IPS-NIHi7 (cell line): ENCODE measurements around the gene AUNIP.

Source experiments
- DNase-seq: peaks from one replicate; pipeline ENCODE4 v3.0.0; 2012; ENCODE audit warnings: mixed read lengths; ENCODE audit errors: extremely low spot score

AUNIP gene

DNA sequence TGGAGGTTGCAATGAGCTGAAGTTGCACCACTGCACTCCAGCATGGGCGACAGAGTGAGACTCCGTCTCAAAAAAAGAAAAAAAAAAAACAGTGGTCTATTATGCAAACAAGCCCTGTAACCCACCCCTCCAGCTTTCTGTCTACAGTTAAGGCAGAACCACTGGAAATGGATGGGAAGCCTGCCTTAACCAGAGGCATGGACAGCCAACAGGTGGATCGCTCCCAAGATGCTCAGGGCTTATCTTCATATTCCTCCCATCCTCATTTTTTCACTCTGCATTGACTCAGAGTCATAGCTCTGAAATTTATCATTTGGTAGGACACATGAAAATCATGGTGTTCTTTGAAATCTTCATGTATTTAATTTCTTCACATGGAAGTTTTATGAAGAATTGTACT, 30.8 kb downstream of the AUNIP start:
- no peak for DNase-seq

GRCh38 chr1:25826571-25826970, 32.7 kb downstream of the AUNIP start:
- no peak for DNase-seq

GRCh38 chr1:25825605-25826004, 33.7 kb downstream of the AUNIP start:
- no peak for DNase-seq

DNA sequence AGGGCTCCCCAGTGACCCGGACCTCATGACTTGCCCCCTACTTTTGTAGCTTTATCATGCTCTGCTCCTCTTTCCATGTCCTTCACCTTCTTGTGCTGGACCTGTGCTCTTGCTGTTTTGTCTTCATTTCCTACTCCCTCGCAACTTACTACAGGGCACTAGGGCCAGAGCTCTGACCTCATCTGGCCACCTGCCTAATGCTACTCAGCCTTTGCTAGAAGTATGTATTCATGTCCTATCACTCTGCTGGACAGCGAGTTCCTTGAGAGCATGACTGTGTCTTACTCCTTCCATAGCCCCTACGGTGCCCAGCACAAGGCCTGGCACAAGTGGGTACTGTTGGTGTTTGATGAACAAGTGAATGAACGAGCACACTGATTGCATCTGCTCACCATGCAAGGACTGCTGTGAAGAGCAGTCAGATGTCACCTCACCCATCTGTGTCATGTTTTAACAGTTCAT, 37.6 kb downstream of the AUNIP start:
- no peak for DNase-seq

DNA sequence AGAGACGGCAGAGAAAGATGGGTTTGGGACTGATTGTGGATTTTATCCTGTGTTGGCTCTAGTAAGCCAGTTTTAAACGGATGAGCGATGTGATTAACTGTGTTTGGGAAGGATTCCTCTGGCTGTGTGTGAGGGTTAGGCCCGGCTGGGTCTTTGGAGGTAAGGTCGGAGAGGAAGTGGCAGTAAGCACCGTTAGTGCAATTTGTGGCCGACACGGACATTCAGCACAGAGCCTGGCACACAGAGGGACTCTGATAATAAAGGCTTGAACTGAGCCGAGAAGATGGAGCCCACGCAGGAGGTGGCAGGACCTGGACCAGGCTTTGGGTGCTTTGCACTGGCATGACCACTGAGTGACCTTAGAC, 38.2 kb downstream of the AUNIP start:
- DNase-seq = no peak

- peak; percentile 77 for DNase-seq
These were observed 38.8 kb downstream of the AUNIP start for GRCh38 chr1:25820247-25821111.

GRCh38 chr1:25819491-25820246, 39.6 kb downstream of the AUNIP start, which contains the start of gene MTFR1L:
Gene MTFR1L (plus strand): TSS chr1:25819954. CDS start chr1:25823105, 3,151 bp downstream.
- DNase-seq = peak; percentile 95

- DNase-seq = no peak
These were observed 40.7 kb downstream of the AUNIP start for GRCh38 chr1:25818569-25818968.

DNA sequence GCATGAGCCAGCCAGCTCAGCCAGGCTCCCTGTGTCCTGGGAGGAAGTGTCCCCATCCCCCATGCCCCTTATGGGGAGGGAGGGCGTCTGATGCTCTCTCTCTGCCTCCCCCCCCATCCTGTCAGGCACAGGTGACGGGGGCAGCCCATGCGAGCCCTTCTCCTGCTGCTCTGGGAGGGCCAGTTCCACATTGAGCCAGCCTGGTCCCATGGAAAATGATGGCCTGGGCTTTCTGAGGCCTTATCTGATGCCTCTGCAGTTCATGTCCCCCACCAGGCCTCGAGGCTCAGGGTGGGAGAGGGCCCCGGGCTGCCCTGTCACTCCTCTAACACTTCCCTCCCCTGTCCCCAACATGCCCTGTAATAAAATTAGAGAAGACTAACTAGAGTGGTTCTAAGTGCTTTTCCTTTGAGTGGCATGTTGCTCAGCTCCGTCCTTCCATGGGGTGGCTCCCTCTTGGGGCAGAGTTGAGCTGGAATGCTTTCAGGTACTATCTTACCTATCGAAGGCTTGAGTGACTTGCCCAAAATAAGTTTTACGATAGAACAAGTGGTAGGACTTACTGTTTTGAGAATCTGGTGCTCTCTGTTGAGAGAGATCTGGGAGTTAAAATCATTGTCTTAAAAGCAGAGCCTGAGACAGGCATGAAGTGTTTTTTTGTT, 41.3 kb downstream of the AUNIP start:
- DNase-seq = peak; percentile 59

DNA sequence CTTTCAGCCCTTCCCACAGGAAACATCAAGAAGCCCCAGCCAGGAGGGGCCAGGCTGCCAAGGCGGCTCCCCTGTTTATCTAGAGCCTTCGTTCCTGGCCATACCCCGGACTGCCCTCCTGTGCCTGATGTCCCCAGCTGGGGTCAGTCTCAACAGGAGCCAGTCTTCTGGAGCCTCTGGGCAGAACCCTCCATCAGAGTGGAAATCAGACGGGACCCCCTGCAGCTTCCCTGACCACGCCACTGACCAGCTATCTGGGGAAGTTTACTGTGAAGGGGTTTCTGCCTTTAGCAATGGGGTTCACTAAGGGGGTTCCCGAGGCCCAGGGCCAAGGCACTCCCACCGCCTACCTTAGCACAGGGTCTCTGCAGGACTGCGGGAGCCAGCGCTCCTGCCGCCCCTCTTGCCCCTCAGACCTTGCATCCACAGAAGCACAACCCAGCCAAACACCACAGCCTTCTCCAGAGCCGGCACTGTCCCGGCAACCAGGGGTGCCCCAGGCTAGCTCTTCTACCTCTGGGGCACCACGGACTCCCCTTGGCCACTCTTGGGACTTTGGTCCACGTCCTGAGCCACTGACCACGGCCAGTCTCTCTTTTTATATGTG, 43.0 kb downstream of the AUNIP start:
- no peak for DNase-seq

DNA sequence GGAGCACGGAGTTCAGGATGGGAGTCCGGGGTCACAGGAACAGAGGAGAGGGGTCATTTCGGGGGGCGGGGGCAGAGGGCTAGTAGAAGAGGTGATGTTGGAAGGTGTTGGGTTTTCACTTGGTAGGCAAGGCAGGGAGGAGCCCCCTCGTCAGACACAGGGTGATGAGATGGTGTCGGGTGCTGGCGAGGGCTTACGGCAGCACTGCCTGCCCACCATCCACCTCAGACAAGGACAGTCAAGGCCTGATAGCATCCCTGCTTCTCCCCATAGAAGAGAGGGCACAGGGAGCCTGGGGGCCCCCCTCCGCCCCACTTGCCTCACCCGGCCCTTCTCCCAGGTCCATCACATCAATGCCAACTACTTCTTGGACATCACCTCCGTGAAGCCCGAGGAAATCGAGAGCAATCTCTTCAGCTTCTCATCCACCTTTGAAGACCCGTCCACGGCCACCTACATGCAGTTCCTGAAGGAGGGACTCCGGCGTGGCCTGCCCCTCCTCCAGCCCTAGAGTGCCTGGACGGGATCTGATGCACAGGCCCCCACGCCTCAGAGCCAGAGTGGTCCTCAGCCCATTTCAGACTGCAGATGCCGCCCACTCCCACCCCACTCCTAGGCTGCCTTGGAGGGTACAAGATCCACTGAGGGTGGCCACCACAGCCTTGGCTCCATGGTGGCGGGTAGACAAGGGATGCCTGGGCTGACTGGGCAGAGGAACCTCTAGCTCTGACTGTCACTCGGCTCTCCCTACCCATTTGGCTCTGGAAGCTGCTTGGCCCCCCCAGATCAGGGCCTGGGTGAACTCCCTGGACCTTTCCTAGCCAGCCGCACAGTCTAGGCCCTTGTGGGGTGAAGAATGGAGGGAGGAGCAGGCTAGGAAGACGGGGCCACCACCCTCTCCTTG, 43.8 kb downstream of the AUNIP start:
- DNase-seq = no peak

- DNase-seq = no peak
These were observed 44.6 kb downstream of the AUNIP start for GRCh38 chr1:25814549-25815087.

DNA sequence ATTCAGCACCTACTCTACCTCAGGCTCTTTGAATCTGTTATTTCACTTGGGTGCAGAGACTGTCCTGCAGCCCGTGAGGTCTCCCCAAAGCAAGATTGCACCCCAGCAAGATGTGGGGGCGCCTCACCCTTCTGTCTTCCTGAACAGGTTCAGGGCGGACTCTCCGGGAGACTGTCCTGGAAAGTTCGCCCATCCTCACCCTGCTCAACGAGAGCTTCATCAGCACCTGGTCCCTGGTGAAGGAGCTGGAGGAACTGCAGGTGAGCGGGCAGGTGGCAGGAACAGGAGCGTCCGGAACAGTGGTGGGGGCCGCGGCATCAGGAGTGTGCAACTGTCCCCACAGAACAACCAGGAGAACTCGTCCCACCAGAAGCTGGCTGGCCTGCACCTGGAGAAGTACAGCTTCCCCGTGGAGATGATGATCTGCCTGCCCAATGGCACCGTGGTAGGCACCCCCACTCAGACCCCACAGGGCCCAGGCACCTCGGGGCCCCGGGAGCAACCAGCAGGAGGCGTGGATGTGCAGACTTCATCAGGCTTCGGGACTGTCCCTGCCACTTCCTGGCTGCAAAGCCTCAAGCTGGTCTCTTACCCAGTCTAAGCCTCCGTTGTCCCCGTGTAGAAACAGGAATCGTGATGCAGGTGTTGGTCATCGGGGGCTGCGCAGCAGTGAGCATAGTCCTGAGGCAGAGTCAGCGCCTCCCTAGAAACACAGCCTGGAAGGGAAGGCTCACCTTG, 45.4 kb downstream of the AUNIP start:
- DNase-seq = no peak

DNA sequence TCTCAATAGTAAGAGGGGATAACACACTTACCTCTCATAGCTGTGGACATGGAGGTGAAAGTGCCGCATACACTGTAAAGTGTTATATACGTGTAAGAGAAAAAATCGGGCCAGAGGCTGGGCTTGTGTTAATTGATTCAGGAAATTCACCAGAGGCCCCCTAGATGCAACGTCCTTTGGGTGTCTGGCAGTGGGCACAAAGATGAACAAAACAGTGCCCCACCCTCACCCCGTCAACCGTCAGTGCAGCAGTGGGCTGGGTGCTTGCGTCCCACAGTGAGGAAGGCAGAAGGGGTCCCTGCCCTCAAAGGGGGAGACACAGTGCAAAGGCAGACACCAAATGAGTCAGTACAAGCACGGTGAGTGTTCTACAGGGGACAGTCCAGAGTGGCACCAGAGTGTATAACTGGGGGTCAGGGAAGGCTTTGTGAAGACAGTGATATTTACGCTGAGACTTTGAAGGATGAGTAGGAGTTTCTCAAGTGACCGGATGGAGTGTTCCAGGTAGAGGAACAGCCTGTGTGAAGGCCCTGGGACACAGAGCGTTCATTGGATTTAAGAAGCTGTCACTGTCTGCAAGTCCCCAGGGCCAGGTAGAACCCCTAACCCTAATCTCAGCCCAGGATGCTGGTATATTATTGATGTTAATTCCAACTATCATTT, 46.1 kb downstream of the AUNIP start:
- DNase-seq = no peak

DNA sequence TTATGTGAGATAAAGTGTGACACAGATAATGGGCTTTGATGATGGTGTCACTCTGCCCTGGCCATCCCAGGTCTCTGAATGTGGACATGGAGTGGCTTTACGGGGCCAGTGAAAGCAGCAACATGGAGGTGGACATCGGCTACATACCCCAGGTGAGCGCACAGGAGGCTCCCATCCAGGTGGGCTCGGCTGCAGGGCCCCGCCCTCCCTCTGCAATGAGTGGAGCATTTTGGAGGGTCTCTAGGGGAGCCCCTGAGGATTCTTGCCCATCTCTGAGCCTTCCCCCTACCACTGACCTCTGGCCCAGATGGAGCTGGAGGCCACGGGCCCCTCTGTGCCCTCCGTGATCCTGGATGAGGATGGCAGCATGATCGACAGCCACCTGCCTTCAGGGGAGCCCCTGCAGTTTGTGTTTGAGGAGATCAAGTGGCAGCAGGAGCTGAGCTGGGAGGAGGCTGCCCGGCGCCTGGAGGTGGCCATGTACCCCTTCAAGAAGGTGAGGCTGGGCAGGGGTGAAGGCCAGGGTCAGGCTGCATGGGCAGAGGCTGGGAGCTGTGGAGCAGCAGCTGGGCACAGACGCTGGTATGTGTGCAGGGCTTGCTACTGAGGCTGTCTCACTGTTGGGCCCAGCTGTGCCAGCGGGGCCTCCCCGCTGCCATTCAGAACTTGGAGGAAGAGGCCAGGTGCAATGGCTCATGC, 47.7 kb downstream of the AUNIP start:
- no peak for DNase-seq

DNA sequence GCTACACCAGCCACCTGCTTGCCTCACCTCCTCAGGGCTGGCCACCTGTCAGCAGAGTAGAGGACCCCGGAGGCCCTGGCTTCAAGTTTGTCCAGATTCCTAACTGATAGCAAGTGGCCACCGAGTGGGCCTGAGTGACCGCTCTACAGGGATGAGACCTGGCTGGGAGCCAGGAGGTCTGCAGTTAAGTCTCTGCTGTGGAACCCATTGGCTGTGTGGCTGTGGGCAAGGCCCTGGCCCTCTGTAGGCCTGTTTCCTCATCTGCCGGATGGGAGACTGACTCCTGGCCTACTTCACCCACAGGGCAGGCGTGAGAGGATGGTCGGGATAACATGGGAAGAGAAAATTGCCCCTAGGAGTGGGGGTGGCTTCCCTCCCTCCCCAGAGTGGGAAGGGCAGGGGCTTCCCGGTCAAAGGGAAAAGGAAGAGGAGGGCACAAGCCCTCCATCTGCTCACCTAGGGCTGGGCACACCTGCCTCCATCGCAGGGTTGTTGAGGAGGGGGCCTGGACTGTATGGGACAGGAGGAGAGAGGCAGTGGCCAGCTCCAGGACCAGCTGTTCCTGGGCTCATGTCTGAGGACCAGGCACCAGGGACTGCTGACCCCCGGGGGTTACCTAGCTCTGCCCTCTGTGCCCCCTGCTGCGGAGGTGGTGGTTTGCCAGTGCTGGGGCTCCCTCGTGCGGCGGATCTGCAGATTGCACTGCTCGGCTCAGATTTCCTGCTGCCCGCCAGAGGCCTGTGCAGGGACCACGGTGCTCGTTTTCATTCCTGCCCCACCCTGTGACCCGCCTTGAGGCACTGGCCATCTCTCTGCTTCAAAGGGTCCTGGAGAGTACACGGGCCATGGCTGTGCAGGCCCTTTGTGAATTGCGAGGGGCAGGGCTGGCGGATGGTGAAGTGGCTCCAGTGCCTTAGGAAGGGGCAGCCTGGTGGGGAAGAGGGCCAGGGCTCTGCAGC, 48.6 kb downstream of the AUNIP start:
- DNase-seq = peak; percentile 88

DNA sequence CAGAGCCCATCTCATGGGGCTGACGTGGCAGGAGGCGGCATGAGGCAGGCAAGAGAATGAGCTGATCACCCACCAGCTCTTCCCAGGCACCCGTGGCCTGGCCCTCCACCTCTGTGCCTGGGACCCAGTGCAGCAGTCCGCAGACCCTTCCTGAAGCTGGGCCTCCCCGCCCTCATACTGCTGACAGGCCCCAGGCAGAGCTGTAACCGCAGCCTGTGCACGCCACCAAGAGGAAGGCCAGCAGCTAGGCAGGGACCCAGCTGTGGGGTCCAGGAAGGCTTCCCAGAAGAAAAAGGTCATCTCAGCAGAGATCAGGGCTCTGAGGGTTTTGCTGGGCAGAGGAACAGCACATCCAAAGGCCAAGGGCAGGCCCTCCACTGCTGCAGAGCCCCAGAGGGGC, 49.3 kb downstream of the AUNIP start:
- no peak for DNase-seq
